Measurements from ENCODE around the gene AARS1. TPM values are rescaled to one million over a fixed set of nuclear protein-coding genes. Genes with fewer than 3 reads are reported as not detected.
"Not testable (repeated sequence)": the region's sequence is repeated elsewhere in the genome, so short reads cannot be mapped to it uniquely, and the experiment has no call there.

AARS1 gene
- 103 and 106 TPM in 2 replicates for total RNA-seq

GRCh38 chr16:70289229-70290094 lies at the start of gene AARS1:
Gene AARS1, minus strand, starts transcription at chr16:70289506. Its CDS starts 6,743 bp downstream, at chr16:70282763.
- H3K4me3 Mint-ChIP-seq (ENCODE audit: low read depth), result peak within 1 kb of the TSS; percentile 97
- peaks cover 21% of the 10 kb centered on the region for H3K36me3 Mint-ChIP-seq (ENCODE audit: low read depth)
- peak within 1 kb of the TSS; percentile 98 for H3K27ac Mint-ChIP-seq
- H3K9me3 Mint-ChIP-seq, result no peaks in the 10 kb centered on the region
- intact Hi-C loops (cut with micrococcal nuclease), result loop anchor here (1.0 to 2.0 kb wide), 3 partner anchors 38 to 233 kb away; partner anchors contain the start of genes COG4, DDX19A, EXOSC6 and SF3B3
- peaks cover 20% of the 10 kb centered on the region for H3K4me1 Mint-ChIP-seq (ENCODE audit: low read depth)
- peak; percentile 96 for DNase-seq (ENCODE audit: low spot score)
- H3K27me3 Mint-ChIP-seq (ENCODE audit: low read depth), result no peaks in the 10 kb centered on the region

GRCh38 chr16:70337814-70338213 lies 48.5 kb upstream of the AARS1 start:
- Mint-ChIP-seq H3K4me3 (ENCODE audit: low read depth) (no peak overlapping the region), H3K27ac (no peak overlapping the region), H3K36me3 (ENCODE audit: low read depth) (peaks cover 28% of the 10 kb centered on the region), H3K27me3 (ENCODE audit: low read depth) (no peaks in the 10 kb centered on the region), H3K9me3 (no peaks in the 10 kb centered on the region), H3K4me1 (ENCODE audit: low read depth) (no peaks in the 10 kb centered on the region)
- no peak for DNase-seq (ENCODE audit: low spot score)
- intact Hi-C loops (cut with micrococcal nuclease), result no loop called here

GRCh38 chr16:70332728-70333127 lies 43.4 kb upstream of the AARS1 start:
- H3K4me1 Mint-ChIP-seq (ENCODE audit: low read depth); H3K27ac Mint-ChIP-seq; H3K9me3 Mint-ChIP-seq; DNase-seq (ENCODE audit: low spot score); intact Hi-C loops (cut with micrococcal nuclease); H3K27me3 Mint-ChIP-seq (ENCODE audit: low read depth); H3K4me3 Mint-ChIP-seq (ENCODE audit: low read depth): not testable (repeated sequence)
- peaks cover 42% of the 10 kb centered on the region for H3K36me3 Mint-ChIP-seq (ENCODE audit: low read depth)

- Mint-ChIP-seq H3K27me3 (ENCODE audit: low read depth) (no peaks in the 10 kb centered on the region), H3K4me1 (ENCODE audit: low read depth) (no peaks in the 10 kb centered on the region), H3K4me3 (ENCODE audit: low read depth) (no peak overlapping the region), H3K9me3 (no peaks in the 10 kb centered on the region), H3K27ac (no peak overlapping the region), H3K36me3 (ENCODE audit: low read depth) (peaks cover 42% of the 10 kb centered on the region)
- intact Hi-C loops (cut with micrococcal nuclease), result no loop called here
- DNase-seq (ENCODE audit: low spot score), result no peak
Observed at GRCh38 chr16:70331588-70332358, 42.5 kb upstream of the AARS1 start.

- no peaks in the 10 kb centered on the region for H3K4me1 Mint-ChIP-seq (ENCODE audit: low read depth)
- intact Hi-C loops (cut with micrococcal nuclease), result no loop called here
- no peak for DNase-seq (ENCODE audit: low spot score)
- H3K27me3 Mint-ChIP-seq (ENCODE audit: low read depth), result no peaks in the 10 kb centered on the region
- H3K27ac Mint-ChIP-seq, result no peak overlapping the region
- H3K36me3 Mint-ChIP-seq (ENCODE audit: low read depth), result peaks cover 40% of the 10 kb centered on the region
- no peaks in the 10 kb centered on the region for H3K9me3 Mint-ChIP-seq
- H3K4me3 Mint-ChIP-seq (ENCODE audit: low read depth), result no peak overlapping the region
Observed at GRCh38 chr16:70331091-70331490, 41.8 kb upstream of the AARS1 start.

- DNase-seq (ENCODE audit: low spot score), result no peak
- intact Hi-C loops (cut with micrococcal nuclease), result no loop called here
Observed at GRCh38 chr16:70324998-70325747, 35.9 kb upstream of the AARS1 start.

GRCh38 chr16:70320121-70320520 lies 30.8 kb upstream of the AARS1 start:
- H3K4me3 Mint-ChIP-seq (ENCODE audit: low read depth), result no peak overlapping the region
- no peak overlapping the region for H3K27ac Mint-ChIP-seq
- no peaks in the 10 kb centered on the region for H3K27me3 Mint-ChIP-seq (ENCODE audit: low read depth)
- H3K36me3 Mint-ChIP-seq (ENCODE audit: low read depth), result peaks cover 14% of the 10 kb centered on the region
- intact Hi-C loops (cut with micrococcal nuclease), result no loop called here
- H3K9me3 Mint-ChIP-seq, result no peaks in the 10 kb centered on the region
- no peaks in the 10 kb centered on the region for H3K4me1 Mint-ChIP-seq (ENCODE audit: low read depth)
- DNase-seq (ENCODE audit: low spot score), result no peak

More at GRCh38 chr16:70324998-70325747, 35.9 kb upstream of the AARS1 start:
- Mint-ChIP-seq H3K36me3 (ENCODE audit: low read depth) (peaks cover 28% of the 10 kb centered on the region), H3K4me1 (ENCODE audit: low read depth) (no peaks in the 10 kb centered on the region), H3K4me3 (ENCODE audit: low read depth) (no peak overlapping the region), H3K27me3 (ENCODE audit: low read depth) (no peaks in the 10 kb centered on the region), H3K9me3 (no peaks in the 10 kb centered on the region), H3K27ac (no peak overlapping the region)

- H3K27ac Mint-ChIP-seq; intact Hi-C loops (cut with micrococcal nuclease); H3K9me3 Mint-ChIP-seq; H3K27me3 Mint-ChIP-seq (ENCODE audit: low read depth); H3K4me3 Mint-ChIP-seq (ENCODE audit: low read depth); DNase-seq (ENCODE audit: low spot score); H3K4me1 Mint-ChIP-seq (ENCODE audit: low read depth): not testable (repeated sequence)
- peaks cover 18% of the 10 kb centered on the region for H3K36me3 Mint-ChIP-seq (ENCODE audit: low read depth)
Observed at GRCh38 chr16:70307726-70308125, 18.4 kb upstream of the AARS1 start.

- no peak for DNase-seq (ENCODE audit: low spot score)
- Mint-ChIP-seq H3K4me1 (ENCODE audit: low read depth) (peaks cover 8% of the 10 kb centered on the region), H3K27ac (no peak overlapping the region), H3K9me3 (no peaks in the 10 kb centered on the region), H3K36me3 (ENCODE audit: low read depth) (peaks cover 20% of the 10 kb centered on the region), H3K27me3 (ENCODE audit: low read depth) (no peaks in the 10 kb centered on the region), H3K4me3 (ENCODE audit: low read depth) (no peak overlapping the region)
- intact Hi-C loops (cut with micrococcal nuclease), result no loop called here
Observed at GRCh38 chr16:70306880-70307279, 17.6 kb upstream of the AARS1 start.

- peaks cover 11% of the 10 kb centered on the region for H3K9me3 Mint-ChIP-seq
- H3K27me3 Mint-ChIP-seq (ENCODE audit: low read depth), result no peaks in the 10 kb centered on the region
- DNase-seq (ENCODE audit: low spot score), result no peak
- H3K36me3 Mint-ChIP-seq (ENCODE audit: low read depth), result peaks cover 36% of the 10 kb centered on the region
- no peak overlapping the region for H3K4me3 Mint-ChIP-seq (ENCODE audit: low read depth)
- peaks cover 21% of the 10 kb centered on the region for H3K4me1 Mint-ChIP-seq (ENCODE audit: low read depth)
- intact Hi-C loops (cut with micrococcal nuclease), result no loop called here
- H3K27ac Mint-ChIP-seq, result peak overlapping the region; percentile 29
Observed at GRCh38 chr16:70304892-70305448, 15.7 kb upstream of the AARS1 start.

GRCh38 chr16:70302745-70303144 lies 13.4 kb upstream of the AARS1 start:
- intact Hi-C loops (cut with micrococcal nuclease), result no loop called here
- no peaks in the 10 kb centered on the region for H3K27me3 Mint-ChIP-seq (ENCODE audit: low read depth)
- H3K36me3 Mint-ChIP-seq (ENCODE audit: low read depth), result peaks cover 36% of the 10 kb centered on the region
- H3K4me3 Mint-ChIP-seq (ENCODE audit: low read depth), result no peak overlapping the region
- peaks cover 33% of the 10 kb centered on the region for H3K4me1 Mint-ChIP-seq (ENCODE audit: low read depth)
- DNase-seq (ENCODE audit: low spot score), result no peak
- H3K9me3 Mint-ChIP-seq, result peaks cover 11% of the 10 kb centered on the region
- no peak overlapping the region for H3K27ac Mint-ChIP-seq

GRCh38 chr16:70301121-70301520 lies 11.8 kb upstream of the AARS1 start:
- H3K4me1 Mint-ChIP-seq (ENCODE audit: low read depth), result peaks cover 33% of the 10 kb centered on the region
- H3K27ac Mint-ChIP-seq, result no peak overlapping the region
- H3K4me3 Mint-ChIP-seq (ENCODE audit: low read depth), result peak overlapping the region; percentile 87
- no peak for DNase-seq (ENCODE audit: low spot score)
- H3K9me3 Mint-ChIP-seq, result peaks cover 11% of the 10 kb centered on the region
- intact Hi-C loops (cut with micrococcal nuclease), result no loop called here
- no peaks in the 10 kb centered on the region for H3K27me3 Mint-ChIP-seq (ENCODE audit: low read depth)
- H3K36me3 Mint-ChIP-seq (ENCODE audit: low read depth), result peaks cover 36% of the 10 kb centered on the region

All from activated T-helper 2 cell treated with anti-CD3 and anti-CD28 coated beads, Interferon-gamma antibody, Interleukin-2, Interleukin-4, amounts not matched to agents 10 μg/mL and 5 μg/mL and 100 μg/mL, durations not matched to agents 14 hours and 24 hours and 36 hours (primary cell).